H1 (cell line): ENCODE results near the gene ATP7A. TPM values are rescaled to one million over a fixed set of nuclear protein-coding genes. Genes with fewer than 3 reads are reported as not detected.

Experiments
- CTBP2 ChIP-seq: IDR thresholded peaks from 2 replicates; pipeline ENCODE4 v1.7.0; 2011; ENCODE audit warnings: borderline replicate concordance, mild to moderate bottlenecking, moderate library complexity, mixed read lengths, low read length; ENCODE audit not compliant: insufficient read depth, insufficient read length
- JUND ChIP-seq: IDR thresholded peaks from 2 replicates; pipeline ENCODE4 v1.6.1; 2011; ENCODE audit warnings: mild to moderate bottlenecking, improper control_type of control experiment, low read length
- SAP30 ChIP-seq: fragments of 300-600 bp; sonication (generic); IDR thresholded peaks from 2 replicates; pipeline ENCODE4 v1.7.1; 2012; ENCODE audit warnings: low read length, moderate library complexity, mild to moderate bottlenecking, inconsistent platforms; ENCODE audit not compliant: insufficient read depth, insufficient replicate concordance
- SP1 ChIP-seq: IDR thresholded peaks from 2 replicates; pipeline ENCODE4 v1.6.1; 2011; ENCODE audit warnings: low read depth, low read length
- TAF7 ChIP-seq: optimal IDR thresholded peaks from 2 replicates; pipeline ENCODE3; 2011; ENCODE audit warnings: low read depth, mild to moderate bottlenecking, inconsistent platforms, low read length, moderate library complexity, borderline replicate concordance
- TCF12 ChIP-seq: IDR thresholded peaks from 2 replicates; pipeline ENCODE4 v1.6.1; 2011; ENCODE audit warnings: low read depth, mild to moderate bottlenecking, low read length
- polyA plus RNA-seq, 7 experiments: library from polyadenylated mRNA; depleted of rRNA in 3 of 7; stranded (reverse) in 5 of 7; unstranded in 2 of 7; fragments of >200 nt in 5 of 7; fragments of 200-250 nt in 2 of 7; gene quantifications; 1 replicate in 5 of 7; 2 replicates in 1 of 7; 4 replicates in 1 of 7; pipeline versions ENCODE4 v1.2.1 to v1.2.3, GENCODE V29; 2011 to 2013; ENCODE audit warnings: missing spikeins in 2 of 7, mixed read lengths in 2 of 7
- total RNA-seq: library from RNA; stranded (reverse); fragmentation: NEBNext Ultra II Directional; extraction: Animal tissue kit (Norgen Biotek cat#: 25700); gene quantifications from 2 replicates; pipeline ENCODE4 v1.2.1, GENCODE V29; 2021

ATP7A gene
- total and polyA plus RNA-seq, 2 of the 8 experiments (the other 6 are each of a cell fraction or from before 2014, with no cell fraction given), result 0.73 to 2.8 TPM

DNA sequence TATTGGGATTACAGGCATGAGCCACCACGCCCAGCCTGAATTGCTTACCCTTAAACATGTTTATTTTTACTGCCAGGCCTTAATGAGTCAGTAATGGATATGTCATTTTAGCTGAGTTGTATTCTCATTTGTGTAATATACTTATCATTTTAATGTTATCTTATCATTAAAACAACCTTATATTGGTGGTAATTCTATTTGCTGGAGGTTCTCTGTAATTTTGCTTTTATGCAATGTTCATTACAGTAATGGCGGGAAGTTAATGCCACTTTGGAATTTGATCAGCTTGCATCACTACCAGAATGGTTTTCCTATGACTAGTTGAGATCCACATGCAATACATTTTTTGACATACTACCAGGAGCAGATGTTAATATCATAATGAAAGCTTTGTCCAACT lies 65.3 kb downstream of the ATP7A start (continued):
- no peak for TF ChIP-seq TAF7
- TF ChIP-seq JUND, result no peak
- TF ChIP-seq TCF12, result no peak
- no peak for TF ChIP-seq SP1
- TF ChIP-seq SAP30, result no peak
- no peak for TF ChIP-seq CTBP2
- TF ChIP-seq, all 59 proteins: peak for 0
